GM15510 (cell line): ENCODE results near the gene LIPA.

Experiments used
- POLR2A ChIP-seq: IDR thresholded peaks from 3 replicates; pipeline ENCODE4 v1.6.1; 2011; ENCODE audit warnings: borderline replicate concordance; ENCODE audit not compliant: insufficient read length; ENCODE audit errors: extremely low read depth

The LIPA gene

DNA sequence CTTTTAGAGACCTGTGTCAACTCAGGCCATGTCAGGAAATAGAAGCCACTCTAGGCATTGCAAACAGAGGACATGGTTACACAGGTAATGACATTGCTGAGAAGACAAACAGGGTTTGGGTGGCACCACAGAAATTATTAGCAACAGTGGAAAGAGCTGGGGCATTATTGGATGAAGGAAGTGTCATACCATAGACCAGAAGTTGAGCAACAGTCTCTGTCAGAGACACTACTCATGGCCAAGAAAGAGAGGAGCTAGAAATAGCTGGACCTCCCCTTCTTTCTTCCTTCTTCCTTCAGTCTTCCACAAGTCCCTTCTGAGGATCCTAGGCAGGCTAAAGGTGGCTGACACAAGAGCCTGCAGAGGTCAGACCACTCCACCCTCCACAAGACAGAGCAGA is 4.2 kb upstream of the LIPA start:
- TF ChIP-seq POLR2A, result no peak

DNA sequence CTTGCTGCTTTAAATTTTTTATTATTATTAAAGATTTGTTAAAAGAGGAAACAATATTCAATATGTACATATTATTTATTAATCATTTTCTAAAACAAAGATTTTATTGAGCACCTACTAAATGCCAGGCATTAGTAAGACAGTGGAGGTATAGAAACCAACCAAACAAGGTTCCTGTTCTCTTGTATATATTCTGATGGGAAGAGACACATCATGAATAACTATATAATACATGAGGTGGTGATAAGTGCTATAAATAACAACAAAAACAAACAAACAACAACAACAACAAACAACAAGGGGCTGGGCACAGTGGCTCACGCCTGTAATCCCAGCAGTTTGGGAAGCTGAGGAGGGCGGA is 630 bp upstream of the LIPA start:
- TF ChIP-seq POLR2A, result no peak

GRCh38 chr10:89250865-89251408 is 638 bp downstream of the LIPA start:
- no peak for TF ChIP-seq POLR2A

DNA sequence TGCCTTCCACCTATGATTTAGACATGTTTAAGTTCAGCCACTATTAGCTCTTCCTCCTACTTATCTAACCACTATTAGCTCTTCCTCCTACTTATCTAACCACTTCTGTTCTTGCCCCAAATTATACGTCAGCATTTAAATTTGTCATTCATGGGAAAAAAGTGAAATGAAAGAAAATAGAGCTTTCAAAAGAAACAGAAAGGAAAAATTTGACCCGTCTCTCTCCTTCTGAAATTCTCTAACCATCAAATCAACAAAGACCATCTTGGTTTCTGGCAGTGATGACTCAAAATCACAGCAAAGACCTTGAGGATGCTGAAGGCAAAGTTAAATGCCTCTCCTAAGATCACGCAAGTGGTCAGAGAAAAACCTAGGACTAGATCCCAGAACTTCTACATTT is 2.6 kb downstream of the LIPA start:
- no peak for TF ChIP-seq POLR2A

GRCh38 chr10:89245802-89246201 is 5.8 kb downstream of the LIPA start:
- no peak for TF ChIP-seq POLR2A

DNA sequence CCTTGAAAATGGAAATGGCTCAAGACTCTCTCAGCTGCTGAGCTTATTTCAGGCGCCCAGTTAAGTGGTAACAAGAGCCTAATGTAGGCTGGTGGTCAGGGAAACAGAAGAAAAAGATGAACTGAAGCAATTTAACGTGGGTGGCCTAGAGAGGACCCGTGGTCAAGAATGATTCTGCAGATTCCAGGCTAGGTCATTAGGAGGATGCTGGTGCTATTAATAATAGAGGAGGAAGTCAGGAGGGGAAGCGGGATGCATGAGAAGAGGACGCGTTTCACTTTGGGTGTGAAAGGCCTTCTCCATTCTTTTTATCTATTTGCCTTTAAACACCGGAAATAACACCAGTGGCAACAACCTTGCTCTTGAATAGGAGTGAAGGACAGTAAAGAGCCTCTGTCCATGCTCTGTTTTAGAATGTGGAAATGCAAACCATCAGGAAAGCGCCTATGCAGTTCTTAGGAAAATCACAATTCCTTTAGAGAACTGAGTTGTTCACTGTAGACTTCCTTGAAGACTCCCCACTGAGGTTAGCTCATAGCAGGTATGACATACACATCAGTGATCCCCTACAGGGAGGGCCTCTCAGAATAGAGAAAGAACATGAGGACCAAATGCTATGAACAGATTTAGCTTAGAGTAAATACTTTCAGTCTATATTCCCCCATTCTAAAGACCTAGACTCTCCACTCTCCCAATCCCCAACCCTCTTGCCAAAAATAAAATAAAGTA is 8.6 kb downstream of the LIPA start:
- no peak for TF ChIP-seq POLR2A

GRCh38 chr10:89242345-89242684 is 9.3 kb downstream of the LIPA start:
- no peak for TF ChIP-seq POLR2A

GRCh38 chr10:89241486-89242344 is 9.9 kb downstream of the LIPA start:
- TF ChIP-seq POLR2A, result no peak

GRCh38 chr10:89241026-89241425 is 10.5 kb downstream of the LIPA start:
- no peak for TF ChIP-seq POLR2A

DNA sequence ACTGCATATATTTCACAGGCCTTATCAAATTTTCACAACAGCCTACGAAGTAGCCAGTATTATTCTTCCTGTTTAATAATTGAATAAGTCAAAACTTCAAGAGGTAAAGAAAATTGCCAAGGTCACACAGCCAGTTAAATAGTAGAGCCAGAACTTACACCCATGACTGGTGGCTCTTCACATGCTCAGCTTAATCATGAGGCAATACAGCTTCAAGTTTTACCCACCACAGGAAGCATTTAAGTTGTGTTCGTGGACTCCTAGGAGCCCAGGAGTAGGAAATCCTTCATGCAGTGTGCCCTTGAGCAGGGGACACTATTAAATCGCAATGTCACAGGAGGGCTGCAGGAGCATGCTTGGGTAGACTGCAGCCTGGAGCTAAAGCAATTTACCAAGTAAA is 11.1 kb downstream of the LIPA start:
- no peak for TF ChIP-seq POLR2A

GRCh38 chr10:89238956-89239644 is 12.5 kb downstream of the LIPA start:
- TF ChIP-seq POLR2A, result no peak

- TF ChIP-seq POLR2A, result no peak
These were observed 13.7 kb downstream of the LIPA start for GRCh38 chr10:89237849-89238248.

- no peak for TF ChIP-seq POLR2A
These were observed 15.3 kb downstream of the LIPA start for GRCh38 chr10:89236226-89236797.

DNA sequence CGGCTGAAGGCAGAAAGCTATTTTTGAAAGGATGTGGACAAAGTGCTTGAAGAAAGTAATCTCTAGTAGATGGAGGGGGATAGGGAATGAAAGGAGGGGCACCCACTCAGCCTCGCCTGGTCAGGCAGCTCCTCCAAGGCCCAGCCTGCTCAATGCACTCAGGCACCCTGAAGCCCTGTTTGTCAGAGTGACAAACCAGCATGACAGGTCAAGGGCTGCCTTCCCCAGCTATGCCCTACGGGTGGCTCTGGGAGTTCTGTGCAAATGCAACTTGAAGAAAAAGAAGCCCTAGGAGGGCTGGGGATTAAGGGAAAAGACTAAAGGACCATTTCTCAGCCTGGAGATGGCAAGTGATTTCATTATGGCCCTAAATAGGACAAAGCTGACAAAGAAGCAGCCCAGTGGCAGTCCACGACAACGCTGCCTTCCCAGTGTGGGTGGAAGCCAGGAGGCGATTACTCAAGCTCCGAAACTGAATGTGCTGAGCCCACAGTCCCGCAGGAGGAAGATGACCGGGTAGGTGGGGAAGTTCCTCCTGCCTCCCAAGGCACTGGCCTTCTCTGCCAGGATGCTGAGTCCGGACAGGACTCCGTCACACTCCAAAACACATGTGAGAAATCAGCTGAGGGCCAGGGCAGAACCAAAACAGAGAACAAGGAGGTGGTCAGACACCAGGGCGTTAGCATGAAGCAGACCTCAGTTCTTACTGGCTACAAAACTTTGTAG is 16.3 kb downstream of the LIPA start:
- no peak for TF ChIP-seq POLR2A
